HPDE6-E6E7 (cell line): ENCODE data around the gene KIR3DL2.
"Not testable (repeated sequence)": the region's sequence is repeated elsewhere in the genome, so short reads cannot be mapped to it uniquely, and the experiment has no call there.

Source experiments
- DNase-seq: peaks from one replicate; pipeline ENCODE4 v3.0.0; 2011; ENCODE audit warnings: missing footprints; ENCODE audit errors: extremely low spot score

Gene KIR3DL2

GRCh38 chr19:54850061-54850640, at the start of gene KIR3DL2:
Gene KIR3DL2 (plus strand): TSS chr19:54850443. CDS start chr19:54850476, 33 bp downstream.
- DNase-seq: not testable (repeated sequence)

GRCh38 chr19:54803410-54803809, 46.8 kb upstream of the KIR3DL2 start, which contains the start of gene KIR2DL4:
Gene KIR2DL4 (plus strand): TSS chr19:54803610. CDS start chr19:54803652, 42 bp downstream.
- DNase-seq: no peak

- DNase-seq: no peak
Measured at GRCh38 chr19:54804101-54804500, 46.1 kb upstream of the KIR3DL2 start.

GRCh38 chr19:54804571-54804970, 45.7 kb upstream of the KIR3DL2 start:
- DNase-seq: no peak

GRCh38 chr19:54805665-54806515, 44.4 kb upstream of the KIR3DL2 start:
- DNase-seq: no peak

GRCh38 chr19:54806516-54806838, 43.8 kb upstream of the KIR3DL2 start:
- no peak for DNase-seq

- not testable (repeated sequence) for DNase-seq
Measured at GRCh38 chr19:54814571-54814970, 35.7 kb upstream of the KIR3DL2 start.

GRCh38 chr19:54816251-54816650, 34.0 kb upstream of the KIR3DL2 start, which contains the start of gene KIR3DL1:
Gene KIR3DL1 (plus strand): TSS chr19:54816468.
- DNase-seq: not testable (repeated sequence)

GRCh38 chr19:54817670-54818536, 32.3 kb upstream of the KIR3DL2 start:
- no peak for DNase-seq

- DNase-seq: not testable (repeated sequence)
Measured at GRCh38 chr19:54824416-54824815, 25.8 kb upstream of the KIR3DL2 start.

GRCh38 chr19:54825326-54825725, 24.9 kb upstream of the KIR3DL2 start:
- not testable (repeated sequence) for DNase-seq

GRCh38 chr19:54828064-54828463, 22.2 kb upstream of the KIR3DL2 start:
- DNase-seq: not testable (repeated sequence)

GRCh38 chr19:54832496-54832895, 17.7 kb upstream of the KIR3DL2 start, which contains the start of gene KIR2DS4:
Gene KIR2DS4 (plus strand): TSS chr19:54832676.
- DNase-seq: not testable (repeated sequence)

GRCh38 chr19:54835126-54835525, 15.1 kb upstream of the KIR3DL2 start:
- not testable (repeated sequence) for DNase-seq

GRCh38 chr19:54837522-54837921, 12.7 kb upstream of the KIR3DL2 start:
- not testable (repeated sequence) for DNase-seq

- not testable (repeated sequence) for DNase-seq
Measured at GRCh38 chr19:54843171-54843570, 7.1 kb upstream of the KIR3DL2 start.

- DNase-seq: no peak
Measured at GRCh38 chr19:54850930-54851329, 687 bp downstream of the KIR3DL2 start.

GRCh38 chr19:54851353-54851752, 1.1 kb downstream of the KIR3DL2 start:
- DNase-seq: no peak

GRCh38 chr19:54855241-54855640, 5.0 kb downstream of the KIR3DL2 start:
- DNase-seq: not testable (repeated sequence)

GRCh38 chr19:54858476-54858875, 8.2 kb downstream of the KIR3DL2 start:
- DNase-seq: not testable (repeated sequence)

GRCh38 chr19:54859421-54859820, 9.2 kb downstream of the KIR3DL2 start:
- DNase-seq: not testable (repeated sequence)

- not testable (repeated sequence) for DNase-seq
Measured at GRCh38 chr19:54863459-54863858, 13.2 kb downstream of the KIR3DL2 start.
